ENCODE results near the gene PTPRH. TPM values are rescaled to one million over a fixed set of nuclear protein-coding genes. Genes with fewer than 3 reads are reported as not detected.
"Not testable (repeated sequence)": the region's sequence is repeated elsewhere in the genome, so short reads cannot be mapped to it uniquely, and the experiment has no call there.

PTPRH gene
- total RNA-seq, 1 donor from 2014 or later = 0.16 TPM

DNA sequence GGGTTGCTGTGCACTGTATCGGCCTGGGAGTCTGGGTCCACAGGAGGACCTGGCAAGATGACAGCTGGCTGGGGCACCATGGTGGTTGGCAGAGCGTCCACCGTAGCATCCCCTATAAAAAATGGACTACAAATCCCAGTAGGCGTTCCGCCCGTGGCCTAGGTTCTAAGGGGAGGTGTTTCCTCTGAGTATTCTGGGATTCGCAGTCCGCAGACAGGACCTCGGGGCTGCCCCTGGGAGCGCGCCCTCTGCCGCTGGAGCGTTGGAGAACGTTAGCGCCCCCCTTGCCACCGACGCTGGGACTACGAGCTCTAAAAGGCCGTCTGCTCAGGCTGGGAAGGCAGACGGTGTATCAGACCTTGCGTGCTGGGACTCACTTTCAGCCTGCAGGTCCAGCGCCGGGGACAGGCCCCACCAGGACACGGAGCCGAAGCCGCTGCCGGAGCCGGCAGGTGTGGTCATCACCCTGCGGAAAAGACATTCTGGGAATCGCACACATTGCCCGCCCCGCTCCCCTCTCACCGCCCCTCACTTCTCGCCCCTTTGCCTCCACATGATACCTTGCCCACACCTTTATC lies 43.3 kb downstream of the PTPRH start:
- Mint-ChIP-seq H3K27me3 (ENCODE audit: insufficient read depth) (peaks cover 54% of the 10 kb centered on the region), H3K4me3 (peak overlapping the region; percentile 84), H3K4me1 (ENCODE audit: low read depth) (peaks cover 12% of the 10 kb centered on the region), H3K27ac (peak overlapping the region; percentile 32), H3K36me3 (ENCODE audit: low read depth) (no peaks in the 10 kb centered on the region), H3K9me3 (no peaks in the 10 kb centered on the region)
- DNase-seq (ENCODE audit: low spot score) = no peak
- intact Hi-C loops (cut with micrococcal nuclease) = loop anchor here (1.0 to 2.0 kb wide), 6 partner anchors 49 to 699 kb away; partner anchors contain the start of genes KMT5C and PPP1R12C

DNA sequence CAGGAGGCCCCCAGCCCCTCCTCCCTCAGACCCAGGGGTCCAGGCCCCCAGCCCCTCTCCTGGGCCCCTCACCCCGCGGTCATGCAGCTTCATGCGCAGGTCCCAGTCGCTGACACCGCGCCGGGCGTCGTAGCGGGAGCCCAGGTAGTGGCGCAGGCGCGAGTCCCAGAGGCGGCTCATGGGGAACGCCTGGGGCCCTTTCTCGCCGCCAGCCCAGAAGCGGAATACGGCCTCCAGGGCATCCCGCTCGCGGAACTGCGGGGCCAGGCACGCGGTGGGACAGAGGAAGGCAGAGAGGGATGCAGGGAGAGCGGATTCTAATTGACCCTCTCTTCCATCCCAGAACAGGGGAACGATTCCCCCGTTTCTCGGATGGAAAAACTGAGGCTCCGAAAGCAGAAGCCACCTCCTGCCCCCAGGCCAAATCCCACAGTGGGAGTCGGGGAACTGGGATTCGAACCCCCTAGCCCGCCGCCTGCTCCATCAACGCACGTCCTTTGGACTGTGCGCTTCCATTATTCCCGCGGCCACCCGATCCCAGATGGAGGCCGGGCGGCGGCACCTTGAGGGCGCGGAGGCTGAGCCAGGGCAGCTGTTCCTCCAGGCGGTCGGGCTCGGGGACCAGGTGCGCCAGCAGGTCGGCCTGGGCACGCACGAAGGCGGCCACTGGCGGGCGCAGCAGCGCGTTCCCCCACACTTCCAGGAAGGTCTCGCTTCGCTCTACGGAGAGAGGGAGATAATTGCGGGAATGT lies 47.6 kb downstream of the PTPRH start:
- Mint-ChIP-seq H3K4me1 (ENCODE audit: low read depth) (peaks cover 6% of the 10 kb centered on the region), H3K27ac (no peak overlapping the region), H3K36me3 (ENCODE audit: low read depth) (no peaks in the 10 kb centered on the region), H3K27me3 (ENCODE audit: insufficient read depth) (peaks cover 55% of the 10 kb centered on the region), H3K4me3 (no peak overlapping the region), H3K9me3 (no peaks in the 10 kb centered on the region)
- intact Hi-C loops (cut with micrococcal nuclease) = loop anchor here (2.0 to 5.0 kb wide), 2 partner anchors 13 to 281 kb away; partner anchors contain the start of gene SHISA7
- DNase-seq (ENCODE audit: low spot score) = no peak

DNA sequence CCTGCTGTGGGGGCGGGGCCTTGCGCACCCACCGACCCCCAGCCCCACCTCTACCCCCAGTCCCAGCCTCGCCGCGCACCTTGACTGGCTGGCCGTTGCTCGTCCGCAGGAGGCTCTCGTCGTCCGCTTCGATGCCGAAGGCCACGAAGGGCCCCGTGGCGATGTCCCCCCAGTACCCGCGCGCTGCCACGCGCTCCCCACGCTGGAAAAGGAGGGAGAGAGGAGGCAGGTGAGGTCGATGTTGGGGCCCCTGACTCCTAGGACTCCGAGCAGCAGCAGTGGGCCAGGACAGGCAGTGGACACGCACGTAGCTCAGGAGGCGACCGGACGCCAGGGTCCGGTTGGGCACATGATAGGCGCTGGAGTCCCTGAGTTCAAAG lies 48.3 kb downstream of the PTPRH start:
- Mint-ChIP-seq H3K9me3 (no peaks in the 10 kb centered on the region), H3K4me1 (ENCODE audit: low read depth) (no peaks in the 10 kb centered on the region), H3K36me3 (ENCODE audit: low read depth) (no peaks in the 10 kb centered on the region), H3K27ac (no peak overlapping the region), H3K4me3 (no peak overlapping the region), H3K27me3 (ENCODE audit: insufficient read depth) (peaks cover 52% of the 10 kb centered on the region)
- intact Hi-C loops (cut with micrococcal nuclease) = loop anchor here (1.0 to 5.0 kb wide), 5 partner anchors 14 to 300 kb away; partner anchors contain the start of genes ISOC2 and SHISA7
- no peak for DNase-seq (ENCODE audit: low spot score)

DNA sequence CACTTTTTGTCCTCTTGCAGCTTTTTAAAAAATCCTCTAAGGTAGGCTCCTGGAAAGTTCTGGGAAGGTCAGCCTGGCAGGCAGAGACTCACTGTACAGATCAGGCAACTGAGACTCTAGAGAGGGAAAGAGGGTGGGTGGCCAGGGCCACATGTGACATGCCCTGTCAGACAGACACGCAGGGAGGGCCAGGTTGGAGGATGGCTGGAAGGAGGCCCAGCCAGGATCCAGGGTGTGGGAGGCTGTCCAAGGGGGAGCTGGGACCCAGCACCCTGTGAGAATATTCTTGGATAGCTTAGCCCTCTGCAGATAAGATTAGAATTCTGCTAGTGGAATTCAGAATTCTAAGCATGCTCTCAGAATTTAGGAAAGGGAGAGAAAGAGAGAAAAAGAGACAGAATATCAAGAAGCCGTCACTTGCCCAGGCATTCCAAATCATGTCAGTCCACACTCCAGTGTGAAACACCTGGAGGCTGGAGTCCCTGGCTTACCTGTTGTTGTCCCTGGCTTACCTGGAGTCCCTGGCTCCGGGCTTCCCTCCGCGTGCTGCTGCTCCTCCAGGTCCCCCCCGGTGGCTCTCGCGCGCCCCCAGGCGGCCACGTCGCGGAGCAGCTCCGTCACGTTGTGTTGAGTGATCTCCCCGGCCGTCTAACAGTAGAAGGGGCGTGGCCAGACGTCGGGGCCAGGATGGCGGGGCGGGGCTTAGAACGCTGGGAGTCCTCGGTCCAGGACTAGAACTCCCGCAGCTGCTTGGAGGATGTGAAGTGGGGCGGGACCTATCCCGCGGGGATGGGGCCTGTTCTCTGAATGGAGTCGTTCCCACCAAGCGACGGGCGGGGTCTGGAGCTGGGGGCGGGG lies 48.9 kb downstream of the PTPRH start:
- Mint-ChIP-seq H3K27ac (no peak overlapping the region), H3K4me1 (ENCODE audit: low read depth) (no peaks in the 10 kb centered on the region), H3K36me3 (ENCODE audit: low read depth) (no peaks in the 10 kb centered on the region), H3K27me3 (ENCODE audit: insufficient read depth) (peaks cover 46% of the 10 kb centered on the region), H3K9me3 (no peaks in the 10 kb centered on the region), H3K4me3 (no peak overlapping the region)
- peak; percentile 86 for DNase-seq (ENCODE audit: low spot score)
- intact Hi-C loops (cut with micrococcal nuclease) = loop anchor here (1.0 to 5.0 kb wide), 5 partner anchors 14 to 301 kb away; partner anchors contain the start of genes ISOC2 and SHISA7

DNA sequence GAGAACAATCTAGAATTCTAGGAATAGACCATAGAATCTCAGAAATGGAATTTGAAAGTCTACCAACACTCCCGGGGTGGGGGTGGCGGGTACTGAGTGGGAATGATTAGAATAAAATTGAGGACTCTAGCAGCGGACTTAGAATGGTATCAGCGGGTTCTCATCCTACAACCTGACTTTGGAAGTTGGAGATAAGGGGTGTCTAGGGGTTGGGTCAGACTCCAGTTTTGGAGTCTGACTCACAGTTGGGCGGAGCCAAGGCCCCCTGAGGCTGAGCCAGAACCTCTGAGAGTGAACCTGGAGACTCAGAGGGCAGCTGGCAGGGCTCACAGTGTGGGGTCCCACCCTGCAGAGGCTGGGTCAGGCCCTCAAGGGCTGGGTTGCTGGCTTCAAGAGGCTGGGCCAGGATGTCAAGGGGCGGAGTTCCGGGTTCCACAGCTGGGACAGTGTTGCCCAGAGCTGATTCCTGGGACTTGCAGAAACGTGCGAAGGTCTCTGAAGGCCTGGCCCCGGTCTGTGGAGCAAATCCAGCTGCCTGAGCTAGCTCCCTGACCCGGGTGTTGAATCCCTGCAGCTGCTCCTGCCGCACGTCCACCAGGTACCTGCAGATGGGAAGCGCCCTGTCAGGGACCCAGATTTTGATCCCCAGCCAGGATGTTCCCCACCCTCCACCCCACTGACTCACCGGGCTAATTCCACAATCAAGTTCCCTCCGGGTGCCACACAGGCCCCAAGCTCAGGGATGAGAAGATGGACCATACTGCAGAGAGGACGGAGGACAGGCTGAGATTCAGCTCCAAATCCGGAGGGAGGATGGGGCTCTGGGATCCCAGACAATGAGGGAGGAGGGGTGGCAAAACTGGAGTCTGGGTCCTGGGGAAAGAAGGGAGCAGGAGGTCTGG lies 50.2 kb downstream of the PTPRH start:
- Mint-ChIP-seq H3K4me1 (ENCODE audit: low read depth) (peaks cover 3% of the 10 kb centered on the region), H3K27ac (no peak overlapping the region), H3K4me3 (no peak overlapping the region), H3K27me3 (ENCODE audit: insufficient read depth) (peaks cover 37% of the 10 kb centered on the region), H3K9me3 (no peaks in the 10 kb centered on the region), H3K36me3 (ENCODE audit: low read depth) (no peaks in the 10 kb centered on the region)
- no peak for DNase-seq (ENCODE audit: low spot score)
- intact Hi-C loops (cut with micrococcal nuclease) = no loop called here

DNA sequence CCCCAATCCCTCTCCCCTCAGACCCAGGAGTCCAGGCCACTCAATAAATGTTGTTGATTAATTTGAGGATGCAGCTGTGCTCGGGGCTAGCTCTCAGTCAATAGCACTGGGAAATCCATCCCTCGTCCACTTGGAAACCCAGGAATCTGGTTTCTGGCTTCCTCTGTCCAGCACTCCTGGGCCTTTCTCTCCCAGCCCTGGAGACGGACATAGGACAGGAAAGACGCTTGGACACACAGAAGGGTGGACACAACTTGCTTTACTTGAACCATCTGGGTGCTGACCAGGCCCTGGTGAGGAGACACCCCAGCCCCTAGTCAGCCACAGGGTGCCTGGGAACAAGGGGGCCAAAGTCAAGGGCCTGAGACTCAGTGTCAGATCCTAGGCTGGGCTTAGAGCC lies 50.9 kb downstream of the PTPRH start:
- Mint-ChIP-seq H3K4me3 (no peak overlapping the region), H3K27me3 (ENCODE audit: insufficient read depth) (peaks cover 31% of the 10 kb centered on the region), H3K27ac (no peak overlapping the region), H3K9me3 (peaks cover 4% of the 10 kb centered on the region), H3K36me3 (ENCODE audit: low read depth) (no peaks in the 10 kb centered on the region), H3K4me1 (ENCODE audit: low read depth) (peaks cover 9% of the 10 kb centered on the region)
- no peak for DNase-seq (ENCODE audit: low spot score)
- intact Hi-C loops (cut with micrococcal nuclease) = no loop called here

DNA sequence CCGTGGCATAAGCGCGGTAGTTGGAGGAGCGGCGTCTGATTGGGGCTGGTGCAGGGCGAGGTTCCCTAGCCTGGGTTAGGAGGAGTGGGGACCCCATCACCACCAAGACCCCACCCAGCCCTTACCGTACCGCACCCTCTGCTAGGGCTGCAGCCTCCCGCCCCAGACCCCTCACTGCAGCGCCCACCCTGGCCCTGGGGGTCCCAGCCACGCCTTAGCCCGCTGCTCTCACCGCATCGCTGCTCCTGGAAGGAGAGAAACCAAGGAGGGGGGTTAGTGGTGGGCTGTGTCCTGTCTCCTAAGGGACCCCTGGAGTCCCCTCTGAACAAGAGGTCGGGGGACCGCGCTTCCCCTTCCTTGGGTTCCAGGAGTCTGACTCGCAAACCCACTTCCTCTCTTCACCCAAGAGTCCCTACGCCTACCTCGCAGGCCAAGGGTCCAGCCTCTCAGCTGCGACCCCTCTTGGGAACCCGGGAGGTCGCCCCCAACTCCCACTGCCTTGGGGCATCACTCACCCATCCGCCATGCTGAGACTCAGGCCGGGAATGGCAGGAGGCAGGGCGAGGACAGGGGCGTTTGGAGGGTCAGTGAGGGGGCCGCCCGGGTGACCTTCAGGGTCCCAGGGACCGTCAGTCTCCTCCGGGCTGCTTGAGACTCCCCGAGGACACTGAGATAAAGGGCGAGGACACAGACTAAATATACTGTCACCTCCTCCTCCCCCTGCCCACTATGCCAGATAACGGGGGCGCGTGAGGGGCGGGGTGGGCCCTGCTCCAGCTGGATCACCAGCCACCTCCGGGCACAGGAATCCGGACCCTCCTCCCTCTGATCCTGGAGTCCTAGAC lies 52.0 kb downstream of the PTPRH start, which contains the start of gene TNNI3:
Gene TNNI3, minus strand, starts transcription at position 669 of the 845 bp plus-strand sequence. Its CDS starts 143 bp downstream, at position 526.
- Mint-ChIP-seq H3K36me3 (ENCODE audit: low read depth) (no peaks in the 10 kb centered on the region), H3K27me3 (ENCODE audit: insufficient read depth) (peaks cover 26% of the 10 kb centered on the region)
- intact Hi-C loops (cut with micrococcal nuclease) = no loop called here

DNA sequence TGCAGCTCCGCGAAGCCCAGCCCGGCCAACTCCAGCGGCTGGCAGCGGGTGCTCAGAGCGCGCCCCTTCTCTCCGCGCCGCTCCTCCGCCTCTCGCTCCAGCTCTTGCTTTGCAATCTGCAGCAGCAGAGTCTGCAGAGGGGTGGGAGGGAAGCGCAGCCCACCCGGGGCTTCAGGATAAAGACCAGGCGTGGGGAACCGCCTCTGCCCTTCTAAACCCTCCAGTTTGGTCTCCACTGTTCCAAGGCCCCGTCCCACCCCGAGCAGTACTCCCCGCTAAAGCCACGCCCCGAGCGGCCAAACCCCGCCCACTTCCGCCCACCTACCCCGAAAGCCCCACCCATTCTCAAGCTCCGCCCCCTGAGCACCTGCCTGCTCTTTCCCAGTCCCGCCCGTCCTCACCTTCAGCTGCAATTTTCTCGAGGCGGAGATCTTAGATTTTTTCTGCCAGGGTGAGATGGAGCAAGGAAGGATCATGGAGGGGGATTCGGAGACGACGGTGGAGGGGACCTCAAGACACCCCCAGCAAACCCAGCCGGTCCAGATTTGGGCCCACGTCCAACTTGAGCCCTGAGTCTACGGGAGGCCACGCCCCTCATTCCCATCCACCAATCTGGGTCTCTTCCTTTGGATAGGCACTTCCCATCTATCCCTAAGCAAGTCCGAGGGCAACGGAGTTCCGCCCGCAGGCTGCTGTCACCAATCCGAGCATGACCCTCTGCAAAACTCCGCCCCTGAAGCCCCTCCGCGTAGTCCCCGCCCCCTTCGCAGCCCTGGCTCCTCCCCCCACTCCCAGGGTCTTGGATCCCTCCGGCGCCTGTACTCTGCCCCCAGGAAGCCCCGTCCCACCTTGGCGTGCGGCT lies 52.9 kb downstream of the PTPRH start:
- Mint-ChIP-seq H3K9me3 (peaks cover 13% of the 10 kb centered on the region), H3K36me3 (ENCODE audit: low read depth) (peaks cover 2% of the 10 kb centered on the region), H3K27me3 (ENCODE audit: insufficient read depth) (peaks cover 26% of the 10 kb centered on the region), H3K4me1 (ENCODE audit: low read depth) (peaks cover 16% of the 10 kb centered on the region), H3K4me3 (no peak overlapping the region), H3K27ac (no peak overlapping the region)
- no peak for DNase-seq (ENCODE audit: low spot score)
- intact Hi-C loops (cut with micrococcal nuclease) = no loop called here

More for the DNA sequence above, 52.0 kb downstream of the PTPRH start, which contains the start of gene TNNI3:
- no peak within 1 kb of the TSS for H3K4me3 Mint-ChIP-seq
- no peak for DNase-seq (ENCODE audit: low spot score)
- H3K27ac Mint-ChIP-seq = no peak within 1 kb of the TSS
- H3K9me3 Mint-ChIP-seq = peaks cover 5% of the 10 kb centered on the region
- H3K4me1 Mint-ChIP-seq (ENCODE audit: low read depth) = peaks cover 9% of the 10 kb centered on the region

DNA sequence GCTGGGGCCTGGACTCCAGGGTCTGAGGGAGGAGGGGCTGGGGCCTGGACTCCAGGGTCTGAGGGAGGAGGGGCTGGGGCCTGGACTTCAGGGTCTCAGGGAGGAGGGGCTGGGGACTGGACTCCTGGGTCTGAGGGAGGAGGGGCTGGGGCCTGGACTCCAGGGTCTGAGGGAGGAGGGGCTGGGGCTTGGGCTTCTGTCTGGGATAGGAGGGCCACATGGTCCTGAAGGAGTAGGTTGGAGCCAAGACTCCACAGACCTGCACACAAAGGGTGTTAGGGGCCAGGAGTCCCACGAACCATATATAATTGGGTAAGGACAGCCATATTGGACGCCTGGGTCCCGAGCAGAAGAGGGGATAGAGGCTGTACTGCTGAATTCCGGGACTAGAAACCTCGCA lies 53.5 kb downstream of the PTPRH start:
- Mint-ChIP-seq H3K9me3 (peaks cover 16% of the 10 kb centered on the region), H3K27me3 (ENCODE audit: insufficient read depth) (peaks cover 25% of the 10 kb centered on the region), H3K4me1 (ENCODE audit: low read depth) (peaks cover 16% of the 10 kb centered on the region)
- intact Hi-C loops (cut with micrococcal nuclease); H3K36me3 Mint-ChIP-seq (ENCODE audit: low read depth); H3K27ac Mint-ChIP-seq; DNase-seq (ENCODE audit: low spot score); H3K4me3 Mint-ChIP-seq: not testable (repeated sequence)

DNA sequence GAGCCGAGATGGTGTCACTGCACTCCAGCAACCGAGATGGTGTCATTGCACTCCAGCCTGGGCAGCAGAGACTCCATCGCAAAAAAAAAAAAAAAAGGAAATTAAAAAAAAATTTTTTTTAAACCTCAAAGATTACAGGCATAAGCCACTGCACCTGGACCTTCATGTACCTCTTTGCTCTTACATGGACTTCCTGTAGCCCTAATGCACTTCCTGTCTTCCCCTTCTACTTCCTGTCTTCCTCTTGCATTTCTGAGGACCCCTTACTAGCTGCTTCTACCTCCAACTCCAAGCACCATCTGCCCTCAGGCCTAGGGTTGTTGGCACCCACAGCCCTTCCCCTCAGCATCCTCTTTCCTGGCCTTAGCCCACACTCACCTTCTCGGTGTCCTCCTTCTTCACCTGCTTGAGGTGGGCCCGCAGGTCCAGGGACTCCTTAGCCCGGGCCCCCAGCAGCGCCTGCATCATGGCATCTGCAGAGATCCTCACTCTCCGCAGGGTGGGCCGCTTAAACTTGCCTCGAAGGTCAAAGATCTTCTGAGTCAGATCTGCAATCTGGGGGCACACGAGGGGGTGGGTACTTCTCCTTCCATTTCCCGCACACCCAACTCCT lies 55.5 kb downstream of the PTPRH start:
- no peak overlapping the region for H3K27ac Mint-ChIP-seq
- H3K4me3 Mint-ChIP-seq = no peak overlapping the region
- peaks cover 2% of the 10 kb centered on the region for H3K36me3 Mint-ChIP-seq (ENCODE audit: low read depth)
- H3K27me3 Mint-ChIP-seq (ENCODE audit: insufficient read depth) = peaks cover 25% of the 10 kb centered on the region
- DNase-seq (ENCODE audit: low spot score) = no peak
- intact Hi-C loops (cut with micrococcal nuclease) = no loop called here
- peaks cover 16% of the 10 kb centered on the region for H3K4me1 Mint-ChIP-seq (ENCODE audit: low read depth)
- H3K9me3 Mint-ChIP-seq = peaks cover 16% of the 10 kb centered on the region

Measured in activated T-helper 1 cell treated with anti-CD3 and anti-CD28 coated beads, Interleukin-12 subunit alpha, Interleukin-12 subunit beta, Interleukin-2, Interleukin-4 antibody, amounts not matched to agents 30 ng/mL and 10 ng/mL and 1 ng/mL, durations not matched to agents 14 hours and 24 hours and 36 hours (primary cell).